Measurements from ENCODE around the gene SUSD4. TPM values are rescaled to one million over a fixed set of nuclear protein-coding genes. Genes with fewer than 3 reads are reported as not detected.

Gene SUSD4
- total and polyA plus RNA-seq, 9 of the 15 experiments (the other 6 are each of a cell fraction or from before 2014, with no cell fraction given): 0.06 to 1.7 (median 0.09) TPM; not detected in 4

DNA sequence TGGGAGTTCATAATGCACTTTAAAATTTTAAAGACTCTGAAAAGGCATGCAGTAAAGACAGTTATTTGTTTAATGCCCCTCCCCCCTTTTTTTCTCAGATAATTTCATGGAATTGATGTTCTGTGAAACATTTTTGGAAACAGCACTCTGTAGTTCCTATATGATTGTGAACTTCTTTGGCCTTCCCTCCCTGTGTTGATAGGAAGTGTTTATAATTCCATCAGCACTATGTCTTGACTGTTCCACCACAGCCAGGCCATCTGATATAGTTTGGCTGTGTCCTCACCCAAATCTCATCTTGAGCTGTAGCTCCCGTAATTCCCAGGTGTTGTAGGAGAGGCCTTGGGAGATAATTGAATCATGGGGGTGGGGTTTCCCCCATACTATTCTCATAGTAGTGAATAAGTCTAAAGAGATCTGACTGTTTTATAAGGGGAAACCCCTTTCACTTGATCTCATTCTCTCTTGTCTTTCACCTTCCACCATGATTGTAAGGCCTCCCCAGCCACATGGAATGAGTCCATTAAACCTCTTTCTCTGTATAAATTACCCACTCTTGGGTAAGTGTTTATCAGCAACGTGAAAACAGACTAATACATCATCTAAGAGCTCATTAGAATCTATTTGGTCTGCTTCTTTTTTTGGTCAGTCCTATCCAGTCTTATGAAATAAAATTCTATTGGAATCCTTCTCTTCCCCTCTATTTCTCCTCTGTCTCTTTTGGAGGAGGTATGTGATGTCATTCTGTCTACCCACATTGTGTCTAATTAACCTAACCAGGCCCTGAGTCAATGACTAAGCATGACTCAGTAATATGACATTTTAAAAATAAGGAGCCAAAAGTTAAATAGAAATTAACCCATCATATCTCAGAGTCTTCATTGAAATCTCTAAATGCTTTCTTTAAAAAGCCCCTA lies 38.2 kb upstream of the SUSD4 start:
- no peaks in the 10 kb centered on the region for H3K36me3 ChIP-seq (ENCODE audit: control insufficient read depth, insufficient read depth, low read length)
- CTCF ChIA-PET (ENCODE audit: low intra/inter-chr PET ratio): no interaction called here
- peaks cover 5% of the 10 kb centered on the region; the same call in 1 of the 2 replicates for H3K9me3 ChIP-seq (replicated peaks; ENCODE audit: control insufficient read depth, insufficient read depth, low read depth, low read length)
- BruUV-seq (replicated peaks): no TSS peak
- peak overlapping the region; percentile 58 for H2AFZ ChIP-seq (ENCODE audit: low read depth, low read length)
- in situ Hi-C loops (cut with MboI): no loop called here
- no peak for FAIRE-seq
- H3K27ac ChIP-seq (ENCODE audit: extremely low read depth, low read depth, low read length): peak overlapping the region; percentile 73
- H3K79me2 ChIP-seq (ENCODE audit: control insufficient read depth, insufficient read depth, low read length): no peaks in the 10 kb centered on the region
- POLR2A ChIA-PET: interaction anchor here (0.6 kb wide), 1 partner anchor 325 kb away, joined by 3 read pairs; no protein-coding TSS in a partner anchor
- no peaks in the 10 kb centered on the region for H3K9me1 ChIP-seq (ENCODE audit: control insufficient read depth, insufficient read depth, low read length)
- H4K20me1 ChIP-seq (replicated peaks; ENCODE audit: control insufficient read depth, insufficient read depth, low read length): no peaks in the 10 kb centered on the region
- WGBS (ENCODE audit: insufficient coverage, low coverage, missing lambda C conversion rate): 28% methylated on average over 2 of the region's 2 CpGs
- H3K4me2 ChIP-seq (ENCODE audit: insufficient read depth, low read length): peak overlapping the region; percentile 5; the same call in 1 of the 2 replicates
- no peak overlapping the region for H3K9ac ChIP-seq (ENCODE audit: insufficient read depth in 1 of 2, low read depth in 2 of 2, low read length in 2 of 2)
- peak; percentile 88 for ATAC-seq
- DNase-seq (ENCODE audit: extremely low read depth in 1 of 4, low spot score in 3 of 4): peak; percentile 49 to 70 (median 68)
- intact Hi-C loops (cut with micrococcal nuclease): no loop called here
- no peak overlapping the region for H3K4me3 ChIP-seq
- H3K27me3 ChIP-seq (ENCODE audit: control insufficient read depth in 2 of 2, insufficient read depth in 2 of 2, low read length in 2 of 2): no peaks in the 10 kb centered on the region
- peaks cover 0 to 21% of the 10 kb centered on the region in 2 experiments; a peak in 4 of 5 replicates for H3K4me1 ChIP-seq (replicated peaks in 1 of 2; ENCODE audit: control insufficient read depth in 2 of 2, insufficient read depth in 2 of 2, low read length in 2 of 2)
- TF ChIP-seq TEAD4 (IDR thresholded peaks at IDR 0.05; ENCODE audit: low read length): 0 out of 2 replicates have a peak, but pooled peaks have one; percentile 7
- TF ChIP-seq TEAD4 (CRISPR knock-in tag; IDR thresholded peaks at IDR 0.05; ENCODE audit: borderline replicate concordance): no peak
- TF ChIP-seq EGR1 (conservative IDR thresholded peaks at IDR 0.05): 0 out of 2 replicates have a peak, but pooled peaks have one; percentile 15
- TF ChIP-seq HDAC8 (tag; IDR thresholded peaks at IDR 0.05): no peak
- 0 out of 2 replicates have a peak, but pooled peaks have one; percentile 36 for TF ChIP-seq ZNF668 (CRISPR knock-in tag; IDR thresholded peaks at IDR 0.05)
- TF ChIP-seq E4F1 (CRISPR knock-in tag; IDR thresholded peaks at IDR 0.05; ENCODE audit: borderline replicate concordance): no peak
- no peak for TF ChIP-seq E2F8 (IDR thresholded peaks at IDR 0.05; ENCODE audit: low read depth, partially characterized antibody)
- TF ChIP-seq SMARCA5 (IDR thresholded peaks at IDR 0.05): no peak
- TF ChIP-seq WHSC1 (IDR thresholded peaks at IDR 0.05; ENCODE audit: low read length): no peak
- peak; percentile 48 for TF ChIP-seq DACH1 (IDR thresholded peaks at IDR 0.05; ENCODE audit: partially characterized antibody)
- TF ChIP-seq FOXJ2 (tag; IDR thresholded peaks at IDR 0.05): no peak
- TF ChIP-seq KAT7 (CRISPR knock-in tag; IDR thresholded peaks at IDR 0.05; ENCODE audit: borderline replicate concordance): no peak
- TF ChIP-seq SOX6 (IDR thresholded peaks at IDR 0.05): 0 out of 2 replicates have a peak, but pooled peaks have one; percentile 37
- no peak for TF ChIP-seq GATAD2B (IDR thresholded peaks at IDR 0.05; ENCODE audit: borderline replicate concordance)
- TF ChIP-seq, protein P1, sequence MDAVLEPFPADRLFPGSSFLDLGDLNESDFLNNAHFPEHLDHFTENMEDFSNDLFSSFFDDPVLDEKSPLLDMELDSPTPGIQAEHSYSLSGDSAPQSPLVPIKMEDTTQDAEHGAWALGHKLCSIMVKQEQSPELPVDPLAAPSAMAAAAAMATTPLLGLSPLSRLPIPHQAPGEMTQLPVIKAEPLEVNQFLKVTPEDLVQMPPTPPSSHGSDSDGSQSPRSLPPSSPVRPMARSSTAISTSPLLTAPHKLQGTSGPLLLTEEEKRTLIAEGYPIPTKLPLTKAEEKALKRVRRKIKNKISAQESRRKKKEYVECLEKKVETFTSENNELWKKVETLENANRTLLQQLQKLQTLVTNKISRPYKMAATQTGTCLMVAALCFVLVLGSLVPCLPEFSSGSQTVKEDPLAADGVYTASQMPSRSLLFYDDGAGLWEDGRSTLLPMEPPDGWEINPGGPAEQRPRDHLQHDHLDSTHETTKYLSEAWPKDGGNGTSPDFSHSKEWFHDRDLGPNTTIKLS (IDR thresholded peaks at IDR 0.05; ENCODE audit: borderline replicate concordance, low read depth): no peak
- TF ChIP-seq ZEB2 (IDR thresholded peaks at IDR 0.05): no peak

All from K562 (cell line).